GM23338 (cell line): Measurements from ENCODE around the gene DNASE2. TPM values are rescaled to one million over a fixed set of nuclear protein-coding genes. Genes with fewer than 3 reads are reported as not detected.

Experiments used
- ATAC-seq: fragments of 200-7000 bp; cut with Tn5 transposase; 3 replicates; pipeline ENCODE4 v1.9.1; 2020
- DNase-seq: peaks from one replicate; pipeline ENCODE4 v3.0.0-alpha.2; 2015; ENCODE audit warnings: low spot score
- H2AFZ ChIP-seq: fragments of 200-600 bp; sonication (generic); 2 replicates; pipeline ENCODE4 v1.8.0; 2016; ENCODE audit warnings: antibody characterized with exemption, mild to moderate bottlenecking, moderate library complexity
- H3F3A ChIP-seq: fragments of 200-600 bp; sonication (generic); replicated peaks from 2 replicates; pipeline ENCODE4 v1.8.0; 2017; ENCODE audit warnings: antibody characterized with exemption, mixed run types, low read depth
- H3K27ac ChIP-seq: fragments of 200-600 bp; sonication (generic); 2 replicates; pipeline ENCODE4 v1.6.1; 2016; ENCODE audit warnings: low read depth
- H3K27me3 ChIP-seq: fragments of 200-600 bp; sonication (generic); 2 replicates; pipeline ENCODE4 v1.8.0; 2016; ENCODE audit warnings: mild to moderate bottlenecking, mixed run types, moderate library complexity; ENCODE audit not compliant: insufficient read depth
- H3K36me3 ChIP-seq: fragments of 200-600 bp; sonication (generic); 2 replicates; pipeline ENCODE4 v1.8.0; 2016; ENCODE audit warnings: mild to moderate bottlenecking; ENCODE audit not compliant: insufficient read depth
- H3K4me1 ChIP-seq: fragments of 200-600 bp; sonication (generic); 2 replicates; pipeline ENCODE4 v1.8.0; 2016; ENCODE audit warnings: mild to moderate bottlenecking, moderate library complexity; ENCODE audit not compliant: insufficient read depth
- H3K4me2 ChIP-seq: fragments of 200-600 bp; sonication (generic); 2 replicates; pipeline ENCODE4 v1.7.1; 2017; ENCODE audit warnings: mixed run types
- H3K4me3 ChIP-seq: fragments of 200-600 bp; sonication (generic); 2 replicates; pipeline ENCODE4 v1.6.1; 2016; ENCODE audit warnings: mixed run types
- H3K79me2 ChIP-seq: fragments of 200-600 bp; sonication (generic); replicated peaks from 2 replicates; pipeline ENCODE4 v1.8.0; 2017; ENCODE audit warnings: mild to moderate bottlenecking; ENCODE audit not compliant: insufficient read depth
- H3K9me2 ChIP-seq: fragments of 200-600 bp; sonication (generic); 2 replicates; pipeline ENCODE4 v1.8.0; 2017; ENCODE audit not compliant: insufficient read depth
- H4K20me1 ChIP-seq: fragments of 200-600 bp; sonication (generic); replicated peaks from 2 replicates; pipeline ENCODE4 v1.8.0; 2017; ENCODE audit warnings: mild to moderate bottlenecking; ENCODE audit not compliant: insufficient read depth
- H3K27ac Mint-ChIP-seq: 2 replicates; pipeline ENCODE4 v1.8.0; 2020; ENCODE audit warnings: inconsistent platforms, mild to moderate bottlenecking, moderate library complexity, mixed read lengths
- H3K27me3 Mint-ChIP-seq: 3 replicates; pipeline ENCODE4 v1.8.0; 2022; ENCODE audit warnings: low read depth, mild to moderate bottlenecking, moderate library complexity, mixed read lengths, inconsistent platforms; ENCODE audit not compliant: insufficient read depth, poor library complexity
- H3K36me3 Mint-ChIP-seq: 3 replicates; pipeline ENCODE4 v1.8.0; 2021; ENCODE audit warnings: low read depth, mild to moderate bottlenecking, inconsistent platforms, moderate library complexity, mixed read lengths
- H3K4me1 Mint-ChIP-seq: 3 replicates; pipeline ENCODE4 v1.8.0; 2020; ENCODE audit warnings: mild to moderate bottlenecking, inconsistent platforms, mixed read lengths
- H3K4me3 Mint-ChIP-seq: 3 replicates; pipeline ENCODE4 v1.8.0; 2021; ENCODE audit warnings: moderate library complexity, mild to moderate bottlenecking, inconsistent platforms, mixed read lengths
- H3K9me3 Mint-ChIP-seq: 3 replicates; pipeline ENCODE4 v1.8.0; 2020; ENCODE audit warnings: moderate library complexity, mild to moderate bottlenecking, inconsistent platforms, mixed read lengths
- CREB1 ChIP-seq: fragments of 250-450 bp; sonication (Bioruptor Pico); IDR thresholded peaks from 2 replicates; pipeline ENCODE4 v1.5.0; 2020; ENCODE audit warnings: low read depth, mild to moderate bottlenecking, moderate library complexity
- CTCF ChIP-seq, 2 experiments: fragments of 200-600 bp in 1 of 2; sonication (generic) in 1 of 2; conservative IDR thresholded peaks; 2 replicates each; pipeline versions ENCODE4 v1.5.1 to v1.6.1; 2016 to 2017; ENCODE audit warnings: antibody characterized with exemption in 2 of 2, low read depth in 2 of 2, mild to moderate bottlenecking in 2 of 2, moderate library complexity in 1 of 2
- EZH2phosphoT487 ChIP-seq: fragments of 200-600 bp; sonication (generic); IDR thresholded peaks from one replicate; pipeline ENCODE4 v1.8.1; 2018; ENCODE audit warnings: antibody characterized with exemption; ENCODE audit not compliant: unreplicated experiment
- NANOG ChIP-seq: IDR thresholded peaks from 2 replicates; pipeline ENCODE4 v1.6.1; 2016; ENCODE audit warnings: antibody characterized with exemption, borderline replicate concordance
- STAT1 ChIP-seq: IDR thresholded peaks from one replicate; pipeline ENCODE4 v1.6.1; 2016; ENCODE audit warnings: antibody characterized with exemption; ENCODE audit not compliant: unreplicated experiment
- ZNF114 ChIP-seq: fragments of 250-450 bp; sonication (Bioruptor Pico); IDR thresholded peaks from 2 replicates; pipeline ENCODE4 v1.5.0; 2020; ENCODE audit warnings: mild to moderate bottlenecking, moderate library complexity
- ZNF331 ChIP-seq: fragments of 250-450 bp; sonication (Bioruptor Pico); IDR thresholded peaks from 2 replicates; pipeline ENCODE4 v1.5.0; 2020; ENCODE audit warnings: low read depth, mild to moderate bottlenecking, moderate library complexity
- ZNF462 ChIP-seq: fragments of 250-450 bp; sonication (Bioruptor Pico); IDR thresholded peaks from 2 replicates; pipeline ENCODE4 v1.5.0; 2020; ENCODE audit warnings: mild to moderate bottlenecking, moderate library complexity
- polyA plus RNA-seq: library from polyadenylated mRNA; unstranded; fragments of >200 nt; fragmentation: Nextera tagmentation; extraction: Ambion mirVana; gene quantifications from 2 replicates; pipeline ENCODE4 v1.2.1, GENCODE V29; 2016
- total RNA-seq: library from RNA; depleted of rRNA; stranded (reverse); fragments of >200 nt; shearing (Covaris generic); gene quantifications from 2 replicates; pipeline ENCODE4 v1.2.3, GENCODE V29; 2014

DNASE2 gene
- total and polyA plus RNA-seq, 2 experiments from 2014 or later, result 17.4 to 35.0 TPM

GRCh38 chr19:12865746-12866415 is 15.4 kb downstream of the DNASE2 start:
- DNase-seq, result peak; percentile 72
- peak overlapping the region; percentile 81; the same call in 1 of the 2 replicates for H3K27ac Mint-ChIP-seq
- H3K4me3 ChIP-seq, result peak overlapping the region; percentile 20; the same call in 1 of the 2 replicates

More at GRCh38 chr19:12865746-12866415, 15.4 kb downstream of the DNASE2 start:
- Histone ChIP-seq H3K4me2 (peak overlapping the region; percentile 95), H4K20me1 (no peaks in the 10 kb centered on the region; the same call in 1 of the 2 replicates), H3K4me1 (peaks cover 21% of the 10 kb centered on the region), H3K27me3 (no peaks in the 10 kb centered on the region), H3F3A (peaks cover 20% of the 10 kb centered on the region; the same call in 1 of the 2 replicates), H3K79me2 (no peaks in the 10 kb centered on the region), H2AFZ (no peak overlapping the region), H3K9me2 (no peaks in the 10 kb centered on the region), H3K27ac (peak overlapping the region; percentile 72; the same call in 1 of the 2 replicates), H3K36me3 (no peaks in the 10 kb centered on the region)
- Mint-ChIP-seq H3K36me3 (peaks cover 11% of the 10 kb centered on the region), H3K4me1 (peaks cover 27% of the 10 kb centered on the region), H3K4me3 (peak overlapping the region; percentile 75; the same call in 2 of the 3 replicates), H3K27me3 (peaks cover 9% of the 10 kb centered on the region), H3K9me3 (no peaks in the 10 kb centered on the region; the same call in 2 of the 3 replicates)
- peak; percentile 16 for ATAC-seq
- TF ChIP-seq ZNF331 (no peak), STAT1 (no peak), ZNF462 (no peak), CREB1 (CRISPR knock-in tag) (no peak), CTCF (conservative IDR thresholded peaks at IDR 0.05; ENCODE audit: low read depth in 2 of 2) (no peak), NANOG (no peak), EZH2phosphoT487 (no peak), ZNF114 (no peak)
